Heart left ventricle (tissue), 16 donors: ENCODE results near the gene RAI1. TPM values are rescaled to one million over a fixed set of nuclear protein-coding genes. Genes with fewer than 3 reads are reported as not detected.

Source experiments
- ATAC-seq, 4 donors: fragments of 200-7000 bp; cut with Tn5 transposase; one replicate each; pipeline ENCODE4 v1.9.1; 2020 to 2022; ENCODE audit warnings: moderate library complexity in 4 of 4, mild to moderate bottlenecking in 3 of 4, moderate number of reproducible peaks in 1 of 4
- DNase-seq, 5 donors: peaks; one replicate each; pipeline ENCODE4 v3.0.0-alpha.2; 2020
- H3K27ac ChIP-seq, 12 donors: fragments of 200-600 bp; sonication (generic) in 4 of 12; one replicate each; pipeline versions ENCODE4 v1.5.0 to v1.8.0; 2016 to 2022; ENCODE audit warnings: mild to moderate bottlenecking in 2 of 12
- H3K27me3 ChIP-seq, 9 donors: fragments of 200-600 bp; sonication (generic) in 2 of 9; one replicate each; pipeline versions ENCODE4 v1.5.1 to v1.8.0; 2016 to 2022; ENCODE audit warnings: mild to moderate bottlenecking in 3 of 9
- H3K36me3 ChIP-seq, 9 donors: fragments of 200-600 bp; sonication (generic) in 2 of 9; one replicate each; pipeline versions ENCODE4 v1.5.0 to v1.8.0; 2018 to 2022; ENCODE audit warnings: mild to moderate bottlenecking in 2 of 9
- H3K4me1 ChIP-seq, 12 donors: fragments of 200-600 bp; sonication (generic) in 4 of 12; one replicate each; pipeline versions ENCODE4 v1.5.0 to v1.8.0; 2016 to 2022; ENCODE audit warnings: mild to moderate bottlenecking in 3 of 12
- H3K4me3 ChIP-seq, 12 donors: fragments of 200-600 bp; sonication (generic) in 4 of 12; one replicate each; pipeline versions ENCODE4 v1.5.0 to v1.8.0; 2017 to 2022; ENCODE audit warnings: mild to moderate bottlenecking in 9 of 12, moderate library complexity in 4 of 12
- H3K9me3 ChIP-seq, 12 donors: fragments of 200-600 bp; sonication (generic) in 4 of 12; one replicate each; pipeline versions ENCODE4 v1.5.0 to v1.8.0; 2016 to 2022; ENCODE audit warnings: mild to moderate bottlenecking in 1 of 12
- CTCF ChIP-seq, 12 donors: fragments of 200-600 bp; sonication (generic) in 4 of 12; IDR thresholded peaks; one replicate each; pipeline versions ENCODE4 v1.5.0 to v1.8.0; 2018 to 2022; ENCODE audit warnings: antibody characterized with exemption in 12 of 12, mild to moderate bottlenecking in 5 of 12
- POLR2A ChIP-seq, 2 donors: fragments of 450-650 bp; IDR thresholded peaks; one replicate each; pipeline ENCODE4 v1.6.1; 2017; ENCODE audit warnings: antibody characterized with exemption in 2 of 2, mild to moderate bottlenecking in 2 of 2, moderate library complexity in 2 of 2
- WGBS, 4 donors: extraction: QIAGEN DNeasy Blood & Tissue Kit in 2 of 4; methylation state at CpG; one replicate each; pipeline versions ENCODE4 v1.1.5 to v1.1.7; 2013 to 2018; 5-methylcytosine and 5-hydroxymethylcytosine counted together
- intact Hi-C, 10 donors: fragments of 100-400 bp; cut with DNase I; formaldehyde crosslinking; loops; one replicate each; pipeline versions ENCODE4 v1.11.1 to v1.14.2; 2022
- polyA plus RNA-seq, 2 donors: library from polyadenylated mRNA; stranded (reverse); fragments of 200-250 nt; gene quantifications; one replicate each; pipeline ENCODE4 v1.2.3, GENCODE V29; 2013
- total RNA-seq, 9 donors: library from RNA; depleted of rRNA in 2 of 9; stranded (reverse); fragments of >200 nt in 2 of 9; fragmentation: NEBNext Ultra II Directional in 3 of 9; extraction: Animal tissue kit (Norgen Biotek cat#: 25700) in 3 of 9; gene quantifications; one replicate each; pipeline versions ENCODE4 v1.1.0 to v1.2.4, GENCODE V29; 2016 to 2023
- donor health status: ischemic (EF 13 %, LVEDD 7.1; RV severe dilation, severe dysfunction).
- donor health status: healthy with polysubstance abuse.
- donor health status: DM: no; HTN: yes; CAD: no.
- donor health status: DM: no; HTN: no; CAD: no.
- donor health status: ischemic (EF 25% LVEDD 6.9; RV normal size, moderate dysfunction).
- donor health status: ischemic (EF 25% LVEDD 5.7; RV mildly dilated, moderate dysfunction).
- donor health status: healthy.
- donor health status: DM: yes; HTN: yes; CAD: no.
- donor health status: ischemic (EF 35%, LVEDD 5.7; RV mildly dilated, moderate dysfunction).
- donor health status: nonischemic (EF 11% LVEDD 7.7; RV severe dilation, severe dysfunction).
- donor health status: DM: yes; HTN: yes; CAD: no.
- donor health status: PGD.
- donor health status: ischemic (EF 29% LVEDD 5.4; RV normal size, mild dysfunction).
- donor health status: nonischemic (EF 23%, LVEDD 6.1; RV moderate dilation, normal function).

RAI1 gene
- total and polyA plus RNA-seq, 11 donors = 15.1 to 37.2 (median 20.8) TPM

GRCh38 chr17:17849147-17849820, 168.0 kb downstream of the RAI1 start:
- Histone ChIP-seq H3K4me3 (no peak overlapping the region), H3K36me3 (peaks cover 0 to 17% (median 11%) of the 10 kb centered on the region in 9 donors), H3K4me1 (peaks cover 10 to 53% (median 35%) of the 10 kb centered on the region in 12 donors), H3K9me3 (no peaks in the 10 kb centered on the region), H3K27me3 (no peaks in the 10 kb centered on the region), H3K27ac (peak overlapping the region; percentile 51 to 95 (median 81))
- DNase-seq = peak; percentile 54 to 84 (median 76)
- peak; percentile 16 to 75 (median 67) for ATAC-seq
- TF ChIP-seq POLR2A (IDR thresholded peaks at IDR 0.05) (no peak), CTCF (IDR thresholded peaks at IDR 0.05) (no peak)
- intact Hi-C loops = loop anchor here in 1 of 10 donors (5.0 kb wide), 1 partner anchor 58 kb away; no protein-coding TSS in a partner anchor
- 32 to 42% (median 39%) methylated on average over 4 to 5 of the region's 5 CpGs for WGBS, 4 donors

GRCh38 chr17:17849845-17850373, 168.7 kb downstream of the RAI1 start:
- Histone ChIP-seq H3K4me3 (no peak overlapping the region), H3K4me1 (peaks cover 10 to 53% (median 35%) of the 10 kb centered on the region in 12 donors), H3K36me3 (peaks cover 0 to 17% (median 11%) of the 10 kb centered on the region in 9 donors), H3K27ac (peak overlapping the region; percentile 51 to 95 (median 81)), H3K27me3 (no peaks in the 10 kb centered on the region), H3K9me3 (no peaks in the 10 kb centered on the region)
- peak in 11 of 12 donors; percentile 5 to 53 (median 27) for TF ChIP-seq CTCF (IDR thresholded peaks at IDR 0.05)
- no peak for TF ChIP-seq POLR2A (IDR thresholded peaks at IDR 0.05)
- peak; percentile 62 to 80 (median 65) for ATAC-seq
- intact Hi-C loops = loop anchor here in 2 of 10 donors (5.0 to 10.0 kb wide), 2 partner anchors 57 to 165 kb away; partner anchors contain the start of gene RAI1 (in 1 of the 2)
- peak in 4 of 5 donors; percentile 59 to 70 (median 64) for DNase-seq
- 29 to 67% (median 34%) methylated on average over 1 to 2 of the region's 2 CpGs for WGBS, 4 donors

GRCh38 chr17:17851103-17852002, 170.1 kb downstream of the RAI1 start:
- intact Hi-C loops = loop anchor here in 1 of 10 donors (10.0 kb wide), 1 partner anchor 167 kb away; the partner anchor contains the start of gene RAI1
- peaks cover 10 to 63% (median 37%) of the 10 kb centered on the region in 12 donors for H3K4me1 ChIP-seq
- H3K27ac ChIP-seq = peak overlapping the region in 11 of 12 donors; percentile 6 to 95 (median 79)
- H3K4me3 ChIP-seq = no peak overlapping the region
- peaks cover 0 to 13% (median 10%) of the 10 kb centered on the region in 9 donors for H3K36me3 ChIP-seq
- TF ChIP-seq CTCF (IDR thresholded peaks at IDR 0.05) = no peak
- no peak for TF ChIP-seq POLR2A (IDR thresholded peaks at IDR 0.05)
- no peaks in the 10 kb centered on the region for H3K9me3 ChIP-seq
- no peak for DNase-seq
- no peaks in the 10 kb centered on the region for H3K27me3 ChIP-seq
- ATAC-seq = peak in 2 of 4 donors; percentile 8 to 21
- 53 to 71% (median 64%) methylated on average over 20 to 21 of the region's 21 CpGs for WGBS, 4 donors
